GM19324 (cell line): ENCODE measurements around the gene EDARADD.
"Not testable (repeated sequence)": the region's sequence is repeated elsewhere in the genome, so short reads cannot be mapped to it uniquely, and the experiment has no call there.

Source experiments
- ATAC-seq: cut with Tn5 transposase; IDR thresholded peaks from one replicate; pipeline ENCODE4 v1.9.1; 2021; ENCODE audit warnings: mild to moderate bottlenecking, moderate library complexity; ENCODE audit not compliant: unreplicated experiment, low FRiP score

The EDARADD gene

GRCh38 chr1:236393681-236394481, at the start of gene EDARADD:
TSS of gene EDARADD (plus strand) at chr1:236394286. CDS start at chr1:236394445, 159 bp downstream.
- ATAC-seq: no peak

GRCh38 chr1:236345728-236346127, 48.4 kb upstream of the EDARADD start:
- no peak for ATAC-seq

DNA sequence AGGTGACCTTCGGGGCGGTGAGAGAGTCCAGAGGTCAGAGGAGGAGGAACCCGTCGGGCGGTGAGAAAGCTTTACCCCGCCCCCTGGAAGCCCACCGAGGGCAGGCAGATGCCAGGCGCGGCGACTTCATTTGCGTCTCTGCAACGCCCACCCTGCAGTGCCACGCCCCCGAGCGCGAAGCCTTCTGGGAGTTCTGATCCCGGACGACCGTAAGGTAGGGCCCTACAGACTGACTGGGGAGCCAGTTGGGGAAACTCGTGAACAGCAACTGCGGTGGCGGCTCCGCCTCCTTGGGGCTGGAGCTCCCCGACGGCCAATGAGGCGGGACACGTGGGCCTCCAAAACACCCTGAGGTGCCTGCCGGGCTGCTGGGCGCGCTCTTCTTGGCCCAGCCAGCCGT, 46.0 kb upstream of the EDARADD start:
- ATAC-seq: no peak

DNA sequence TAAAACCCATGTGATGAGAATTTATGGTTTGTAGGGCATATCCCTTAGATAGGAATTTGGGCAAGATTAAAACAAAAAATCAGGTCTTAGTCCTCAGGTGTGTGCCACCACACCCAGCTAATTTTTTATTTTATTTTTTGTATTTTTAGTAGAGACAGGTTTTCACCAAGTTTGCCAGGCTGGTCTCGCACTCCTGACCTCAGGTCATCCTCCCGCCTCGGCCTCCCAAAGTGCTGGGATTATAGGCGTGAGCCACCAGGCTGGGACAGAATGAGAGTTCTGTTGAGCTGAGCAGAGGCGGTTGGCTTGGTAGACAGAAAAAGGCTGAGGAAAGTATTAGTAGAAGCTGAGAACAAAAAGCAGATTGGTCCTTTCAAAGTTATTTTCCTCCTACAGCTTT, 43.8 kb upstream of the EDARADD start:
- no peak for ATAC-seq

DNA sequence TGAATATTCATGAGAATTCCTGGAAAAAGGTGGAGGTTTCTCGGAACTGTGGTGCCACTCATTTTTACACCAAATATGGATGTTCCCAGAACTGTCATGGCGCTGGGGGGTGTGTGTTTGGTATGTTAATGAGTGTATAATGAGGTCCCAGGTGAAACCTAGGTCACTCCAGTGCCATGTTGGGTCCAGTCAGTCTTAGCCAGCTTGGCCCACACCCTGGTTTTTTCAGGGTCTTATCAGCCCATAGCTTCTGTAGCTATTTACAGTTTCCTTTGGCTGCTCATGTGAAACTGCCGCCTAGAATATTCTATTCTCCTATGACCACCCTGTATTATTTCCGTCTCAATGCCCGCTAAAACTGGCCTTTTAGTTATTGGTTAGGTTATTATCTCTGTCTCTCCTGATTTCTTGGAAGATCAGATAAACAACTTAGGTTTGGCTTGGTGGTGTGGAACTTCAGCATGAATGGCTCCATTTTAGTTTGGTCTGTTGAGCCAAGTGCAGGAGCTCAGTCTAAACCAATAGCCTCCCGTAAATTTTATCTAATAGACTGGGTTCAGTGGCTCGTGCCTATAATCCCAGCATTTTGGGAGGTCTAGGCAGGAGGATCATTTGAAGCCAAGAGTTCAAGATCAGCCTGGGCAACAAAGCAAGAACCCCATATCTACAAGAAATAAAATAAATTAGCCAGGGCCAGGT, 42.1 kb upstream of the EDARADD start:
- ATAC-seq: no peak

GRCh38 chr1:236352747-236353146, 41.3 kb upstream of the EDARADD start:
- ATAC-seq: not testable (repeated sequence)

DNA sequence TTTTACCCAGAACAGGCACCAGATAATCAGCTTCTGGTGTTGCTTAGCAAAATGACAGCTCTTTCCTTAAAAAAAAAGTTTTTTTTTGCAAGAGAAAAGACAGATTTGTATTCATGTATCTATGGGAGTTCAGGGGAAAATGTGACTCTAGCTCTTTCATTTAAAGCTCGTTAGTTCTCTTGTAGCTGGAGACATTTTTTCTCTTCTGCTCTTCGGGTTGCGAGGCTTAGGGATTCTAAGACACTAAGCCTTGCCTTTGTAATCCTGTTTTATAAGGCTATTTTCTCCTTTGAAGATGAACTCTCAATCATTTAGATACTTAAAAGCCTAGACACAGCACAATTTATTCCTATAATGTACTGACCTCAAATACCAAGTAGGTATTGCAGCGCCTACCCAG, 40.3 kb upstream of the EDARADD start:
- no peak for ATAC-seq

DNA sequence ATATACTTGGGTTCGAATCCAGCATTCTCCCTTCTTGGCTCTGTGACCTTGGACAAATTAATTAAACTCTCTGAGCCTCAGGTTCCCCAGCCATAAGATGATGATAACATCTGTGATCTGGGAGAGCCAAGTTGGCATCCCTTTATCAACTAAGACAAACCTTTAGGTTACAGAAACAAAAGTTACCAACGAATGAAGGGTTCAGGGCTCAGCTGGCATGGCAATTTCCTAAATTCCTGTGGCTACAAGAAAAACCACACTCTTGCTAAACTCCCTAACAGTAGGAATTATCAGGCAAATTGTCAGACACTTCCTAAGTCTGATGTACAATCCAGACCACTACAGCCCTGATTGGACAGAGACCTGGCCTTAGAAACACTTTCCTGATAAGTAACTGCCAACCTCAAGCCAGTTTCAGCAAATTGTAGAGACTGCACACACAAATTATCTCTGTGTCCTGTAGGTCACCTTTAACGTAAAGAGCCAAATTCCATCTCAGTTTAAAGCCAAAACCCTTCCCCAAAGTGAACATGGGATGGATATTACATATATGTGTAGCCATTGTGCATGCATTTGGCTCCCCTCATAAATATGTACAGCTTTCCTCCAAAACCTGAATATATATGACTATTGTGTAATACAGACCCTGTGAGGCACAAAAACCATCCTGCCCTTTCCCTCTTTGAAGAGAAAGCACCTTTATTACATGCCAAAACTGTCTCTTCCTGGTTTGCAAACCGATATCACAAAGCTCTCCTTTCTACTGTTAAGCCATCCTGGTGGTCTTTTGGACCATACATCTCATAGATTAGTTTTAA, 39.5 kb upstream of the EDARADD start:
- ATAC-seq: no peak

DNA sequence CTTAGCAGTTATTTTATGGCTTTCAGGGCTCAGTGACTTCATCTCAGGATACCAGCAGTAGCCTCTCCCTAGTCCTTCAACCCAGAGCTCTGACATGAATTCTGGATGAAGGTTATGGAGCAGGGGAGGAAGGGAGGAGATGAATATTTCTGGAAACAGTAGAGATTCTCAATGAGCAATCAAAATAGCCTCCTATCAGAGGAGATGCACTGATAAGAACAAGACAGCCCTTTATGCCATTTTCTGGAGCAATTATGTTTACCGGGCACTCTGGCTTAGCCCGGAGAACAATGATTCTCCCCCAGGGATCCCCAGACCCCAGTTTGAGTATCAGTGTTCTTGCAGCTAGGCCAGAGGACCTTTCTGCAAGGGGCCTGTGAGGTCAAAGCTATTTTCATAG, 37.9 kb upstream of the EDARADD start:
- no peak for ATAC-seq

- ATAC-seq: no peak
These were observed 32.0 kb upstream of the EDARADD start for GRCh38 chr1:236361909-236362590.

DNA sequence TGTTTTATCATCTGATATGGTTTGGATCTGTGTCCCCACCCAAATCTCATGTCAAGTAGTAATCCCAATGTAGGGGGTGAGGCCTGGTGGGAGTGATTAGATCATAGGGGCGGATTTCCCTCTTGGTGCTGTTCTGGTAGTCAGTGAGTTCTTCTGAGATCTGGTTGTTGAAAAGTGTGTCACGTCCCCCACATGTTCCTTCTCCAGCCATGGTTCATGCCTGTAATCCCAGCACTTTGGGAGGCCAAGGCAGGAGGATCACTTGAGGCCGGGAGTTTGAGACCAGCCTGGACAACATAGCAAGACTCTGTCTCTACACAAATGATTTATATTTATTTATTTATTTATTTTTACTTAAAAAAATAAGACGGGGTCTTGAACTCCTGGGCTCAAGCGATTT, 30.8 kb upstream of the EDARADD start:
- no peak for ATAC-seq

DNA sequence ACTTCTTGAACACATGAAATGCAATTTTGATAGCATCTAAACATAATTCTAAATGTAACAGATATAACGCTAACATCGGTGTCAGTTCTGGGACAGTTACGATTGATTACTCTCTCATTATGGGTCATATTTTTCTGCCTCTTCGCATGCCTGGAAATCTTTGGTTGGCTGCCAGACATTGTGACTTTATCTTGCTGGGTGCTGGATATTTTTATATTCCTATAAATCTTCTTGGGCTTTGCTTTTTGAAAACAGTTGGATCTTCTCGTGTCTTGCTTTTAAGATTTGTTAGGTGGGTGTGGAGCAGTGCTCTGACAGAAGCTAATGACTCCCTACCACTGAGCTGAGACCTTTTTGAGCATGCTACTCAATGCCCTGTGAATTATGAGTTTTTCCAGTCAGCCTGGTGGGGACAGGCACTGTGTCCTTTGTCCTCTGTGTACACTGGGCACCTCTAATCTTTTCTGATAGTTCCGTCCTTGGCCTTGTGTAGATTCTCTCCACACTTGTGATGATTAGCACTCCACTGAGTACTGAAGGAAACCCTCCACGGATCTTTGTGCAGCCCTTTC, 28.0 kb upstream of the EDARADD start:
- no peak for ATAC-seq

- ATAC-seq: not testable (repeated sequence)
These were observed 27.4 kb upstream of the EDARADD start for GRCh38 chr1:236366681-236367080.

- ATAC-seq: no peak
These were observed 23.7 kb upstream of the EDARADD start for GRCh38 chr1:236370420-236370819.

DNA sequence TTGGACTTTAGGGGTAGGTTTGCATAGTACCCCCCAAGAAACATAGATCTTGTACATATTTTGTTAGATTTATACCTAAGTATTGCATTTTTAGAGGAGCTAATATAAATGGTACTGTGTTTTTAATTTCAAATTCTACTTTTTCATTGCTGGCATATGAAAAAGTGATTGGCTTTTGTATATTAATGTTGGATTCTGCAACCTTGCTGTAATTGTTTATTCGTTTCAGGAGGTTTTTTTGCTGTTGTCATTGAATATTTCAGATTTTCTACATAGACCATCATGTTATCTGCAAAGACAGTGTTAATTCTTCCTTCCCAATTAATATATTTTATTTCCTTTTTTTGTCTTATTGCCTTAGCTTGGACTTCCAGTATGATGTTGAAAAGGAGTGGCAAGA, 23.0 kb upstream of the EDARADD start:
- ATAC-seq: no peak

DNA sequence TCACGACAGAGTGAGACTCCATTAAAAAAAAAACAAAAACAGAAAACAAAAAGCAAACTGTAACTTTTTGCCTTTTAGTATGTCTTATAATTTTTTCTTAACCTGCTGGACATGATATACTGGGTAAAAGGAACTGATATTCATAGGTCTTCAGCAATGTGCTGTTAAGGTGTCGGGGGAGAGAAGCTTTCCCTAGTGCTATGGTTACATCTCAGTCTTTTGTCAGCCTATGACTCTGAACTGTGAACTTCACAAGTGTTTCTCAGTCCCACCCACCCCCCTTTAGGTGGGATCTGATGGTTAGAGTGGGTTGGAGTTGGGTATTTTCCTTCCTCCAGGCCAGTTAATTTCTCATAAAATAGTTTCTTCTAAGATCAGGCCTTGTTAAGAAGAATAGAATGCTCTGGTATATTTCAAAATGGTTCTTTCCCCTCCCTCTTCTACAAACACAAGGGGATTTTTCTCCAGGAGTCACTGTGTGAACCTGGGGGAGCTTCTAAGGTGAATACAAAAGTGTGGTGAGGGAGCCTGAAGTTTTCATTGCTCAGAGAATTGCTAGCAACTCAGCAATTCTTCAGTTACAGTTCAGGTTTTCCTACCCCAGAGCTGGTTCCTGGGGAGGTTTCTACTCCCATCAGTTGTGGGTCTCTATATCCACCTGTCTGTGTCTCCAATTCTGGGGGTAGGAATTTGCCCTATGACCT, 16.1 kb upstream of the EDARADD start:
- ATAC-seq: no peak

DNA sequence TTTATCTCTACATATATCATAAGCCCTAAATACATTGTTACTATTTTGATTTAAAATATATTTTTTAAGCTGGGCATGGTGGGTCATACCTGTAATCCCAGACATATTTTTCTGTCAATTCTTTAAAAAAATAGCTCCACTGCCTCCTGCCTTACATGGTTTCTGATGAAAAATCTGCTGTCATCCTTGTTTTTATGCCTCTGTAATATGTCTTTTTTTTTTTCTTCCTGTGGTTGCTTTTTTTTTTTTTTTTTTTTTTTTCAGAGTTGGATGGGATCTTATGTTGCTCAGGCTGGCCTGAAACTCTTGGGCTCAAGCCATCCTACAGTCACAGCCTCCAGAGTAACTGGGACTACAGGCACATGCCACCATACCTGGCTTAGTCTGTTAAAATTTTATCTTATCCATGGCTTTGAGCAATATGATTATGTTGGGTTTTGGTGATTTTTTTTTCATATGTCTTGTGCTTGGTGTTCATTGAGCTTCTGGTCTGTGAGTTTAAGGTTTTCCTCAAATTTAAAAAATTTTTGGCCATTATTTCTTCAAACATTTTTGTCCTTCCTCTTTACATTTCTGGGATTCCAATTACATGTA, 12.4 kb upstream of the EDARADD start:
- no peak for ATAC-seq

DNA sequence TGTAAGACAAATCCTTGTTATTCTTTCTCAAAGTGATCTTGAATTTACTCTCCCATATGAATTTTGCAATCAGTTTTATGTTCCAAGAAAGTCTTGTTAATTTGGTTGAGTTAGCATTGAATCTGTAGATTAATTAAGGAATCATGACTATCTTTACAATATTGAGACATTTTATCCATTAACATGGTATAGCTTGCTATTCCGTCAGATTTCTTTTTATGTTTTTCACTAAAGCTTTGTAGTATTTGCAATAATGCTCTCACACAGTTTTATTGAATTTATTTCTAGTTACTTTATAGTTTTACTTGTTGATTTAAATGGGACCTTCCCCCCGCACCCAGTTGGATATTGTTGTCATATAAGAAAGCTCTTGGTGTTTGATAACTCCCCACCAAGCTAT, 5.8 kb upstream of the EDARADD start:
- no peak for ATAC-seq

- no peak for ATAC-seq
These were observed 4.8 kb upstream of the EDARADD start for GRCh38 chr1:236389253-236389652.
